Astrocyte (in vitro differentiated cells and primary cell): ENCODE measurements around the gene KCNJ1.

Experiments
- CTCF ChIP-seq: IDR thresholded peaks from 2 replicates; pipeline ENCODE4 v1.5.1; 2011; ENCODE audit warnings: low read depth, mild to moderate bottlenecking, inconsistent platforms, low read length, moderate library complexity; ENCODE audit not compliant: insufficient read depth
- EZH2 ChIP-seq: IDR thresholded peaks from 2 replicates; pipeline ENCODE4 v1.6.1; 2012; ENCODE audit warnings: mild to moderate bottlenecking, low read length, inconsistent platforms; ENCODE audit not compliant: insufficient read depth

DNA sequence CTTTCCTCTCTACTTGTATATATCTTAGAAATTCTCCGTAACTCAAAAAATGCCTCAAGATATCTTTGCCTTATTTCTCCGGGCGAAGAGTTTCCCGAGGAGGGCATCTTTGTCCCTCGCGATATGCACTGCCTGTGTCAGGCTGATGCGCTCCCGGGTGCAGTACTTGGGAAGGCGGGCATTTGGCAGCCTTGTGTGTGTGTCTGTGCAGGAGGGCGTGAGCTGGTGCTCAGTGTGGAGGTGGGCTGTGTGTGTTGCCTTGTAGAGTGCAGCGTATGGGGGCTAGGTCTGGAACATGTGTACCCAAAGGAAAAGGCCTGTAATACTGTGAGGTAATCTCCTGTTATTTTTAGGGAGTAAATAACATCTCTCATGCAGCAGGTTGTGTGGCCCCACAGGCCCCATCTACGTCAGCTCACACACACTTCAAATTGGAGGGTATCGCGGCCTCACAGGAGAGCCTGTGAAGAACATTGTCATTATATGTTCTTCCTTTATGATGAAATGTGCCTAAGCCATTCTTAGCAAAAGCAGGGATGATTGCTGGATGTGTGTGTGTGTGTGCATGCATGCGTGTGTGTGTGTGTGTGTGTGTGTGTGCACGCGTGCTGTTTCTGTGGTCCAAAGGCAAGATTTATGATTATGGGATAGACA lies 77.5 kb downstream of the KCNJ1 start:
- no peak for TF ChIP-seq CTCF
- no peak for TF ChIP-seq EZH2
